DMS79 treated with DMSO at 0.1 percent for 48 hours (cell line): Measurements from ENCODE around the gene MFSD6.
"Not testable (repeated sequence)": the region's sequence is repeated elsewhere in the genome, so short reads cannot be mapped to it uniquely, and the experiment has no call there.

Source experiments
- DNase-seq: peaks from one replicate; lab custom pipeline; 2025; lab: John Stamatoyannopoulos, UW

The MFSD6 gene

GRCh38 chr2:190501702-190502407 lies 93.7 kb downstream of the MFSD6 start:
- no peak for DNase-seq

GRCh38 chr2:190503088-190503487 lies 94.9 kb downstream of the MFSD6 start:
- no peak for DNase-seq

GRCh38 chr2:190504912-190505311 lies 96.8 kb downstream of the MFSD6 start:
- no peak for DNase-seq

- no peak for DNase-seq
Observed at GRCh38 chr2:190505696-190506095, 97.5 kb downstream of the MFSD6 start.

- DNase-seq: peak; percentile 53
Observed at GRCh38 chr2:190506666-190507065, 98.5 kb downstream of the MFSD6 start.

- peak; percentile 54 for DNase-seq
Observed at GRCh38 chr2:190507135-190507534, 99.0 kb downstream of the MFSD6 start.

- not testable (repeated sequence) for DNase-seq
Observed at GRCh38 chr2:190509895-190510294, 101.7 kb downstream of the MFSD6 start.

- peak; percentile 33 for DNase-seq
Observed at GRCh38 chr2:190511104-190511503, 102.9 kb downstream of the MFSD6 start.

- DNase-seq: no peak
Observed at GRCh38 chr2:190512539-190513095, 104.5 kb downstream of the MFSD6 start.

- DNase-seq: no peak
Observed at GRCh38 chr2:190513877-190514276, 105.7 kb downstream of the MFSD6 start.

- DNase-seq: no peak
Observed at GRCh38 chr2:190514676-190515075, 106.5 kb downstream of the MFSD6 start.

- no peak for DNase-seq
Observed at GRCh38 chr2:190515687-190516086, 107.5 kb downstream of the MFSD6 start.

- DNase-seq: no peak
Observed at GRCh38 chr2:190517468-190517867, 109.3 kb downstream of the MFSD6 start.

GRCh38 chr2:190519975-190520767 lies 112.0 kb downstream of the MFSD6 start:
- no peak for DNase-seq

- no peak for DNase-seq
Observed at GRCh38 chr2:190524928-190525327, 116.8 kb downstream of the MFSD6 start.

GRCh38 chr2:190526105-190526750 lies 118.1 kb downstream of the MFSD6 start:
- DNase-seq: no peak

- no peak for DNase-seq
Observed at GRCh38 chr2:190527214-190527613, 119.1 kb downstream of the MFSD6 start.

GRCh38 chr2:190527918-190528317 lies 119.8 kb downstream of the MFSD6 start:
- no peak for DNase-seq

- DNase-seq: no peak
Observed at GRCh38 chr2:190528521-190529001, 120.4 kb downstream of the MFSD6 start.

GRCh38 chr2:190529486-190530247 lies 121.5 kb downstream of the MFSD6 start:
- DNase-seq: no peak

- DNase-seq: no peak
Observed at GRCh38 chr2:190530248-190530900, 122.2 kb downstream of the MFSD6 start.
